ENCODE measurements around the gene INTS14.
"Not testable (repeated sequence)": the region's sequence is repeated elsewhere in the genome, so short reads cannot be mapped to it uniquely, and the experiment has no call there.

Gene INTS14

DNA sequence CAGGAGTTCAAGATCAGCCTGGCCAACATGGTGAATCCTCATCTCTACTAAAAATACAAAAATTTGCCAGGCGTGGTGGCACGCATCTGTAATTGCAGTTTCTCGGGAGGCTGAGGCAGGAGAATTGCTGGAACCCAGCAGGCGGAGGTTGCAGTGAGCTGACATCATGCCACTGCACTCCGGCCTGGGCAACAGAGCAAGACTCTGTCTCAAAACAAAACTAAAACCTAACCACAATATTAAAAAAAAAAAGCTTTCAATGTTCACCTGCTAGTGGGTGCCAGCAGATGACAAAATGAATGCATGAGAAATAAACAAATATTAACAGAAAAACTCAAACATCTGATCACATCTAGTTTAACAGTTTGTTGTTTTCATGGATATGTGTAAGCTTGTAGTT is 19.8 kb upstream of the INTS14 start:
- DNase-seq (ENCODE audit: low read depth), result no peak

DNA sequence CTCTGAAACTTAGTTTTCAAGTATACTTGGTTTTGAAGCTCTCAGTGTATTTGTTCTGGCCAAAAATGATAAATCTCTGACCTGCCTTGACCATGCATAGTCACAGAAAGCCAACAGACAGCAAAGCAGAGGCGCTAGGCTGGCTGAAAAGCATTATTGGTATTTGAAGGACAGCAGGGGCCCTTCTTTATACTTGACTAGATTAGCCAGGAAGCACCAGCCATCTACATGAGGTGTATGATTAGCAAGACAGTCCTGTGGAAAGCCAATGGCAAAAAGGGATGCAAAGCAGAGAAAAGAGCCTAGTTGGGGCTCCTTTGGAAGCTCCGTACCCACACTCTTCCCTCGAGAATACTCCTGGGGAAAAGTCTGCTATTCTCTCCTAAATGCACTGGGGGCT is 18.6 kb upstream of the INTS14 start:
- no peak for DNase-seq (ENCODE audit: low read depth)

DNA sequence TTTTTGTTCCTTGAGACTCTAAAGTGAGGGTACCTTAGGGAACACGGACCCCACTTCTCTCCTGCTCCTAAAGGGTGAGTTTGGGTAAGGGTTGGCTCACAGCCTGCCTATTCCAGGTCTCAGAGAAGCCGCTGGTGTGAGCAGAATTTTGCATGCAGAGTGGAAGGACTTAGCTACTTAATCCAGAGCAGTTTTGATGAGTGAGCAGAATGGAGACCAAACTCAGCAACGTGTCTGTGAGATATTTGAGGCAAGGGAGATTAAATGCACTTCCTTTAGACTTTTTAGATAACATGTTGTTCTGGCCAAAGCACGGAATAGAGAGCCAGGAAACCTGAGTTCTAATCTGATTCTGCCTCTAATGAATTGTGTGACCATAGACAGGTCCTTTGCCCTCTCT is 15.9 kb upstream of the INTS14 start:
- no peak for DNase-seq (ENCODE audit: low read depth)

DNA sequence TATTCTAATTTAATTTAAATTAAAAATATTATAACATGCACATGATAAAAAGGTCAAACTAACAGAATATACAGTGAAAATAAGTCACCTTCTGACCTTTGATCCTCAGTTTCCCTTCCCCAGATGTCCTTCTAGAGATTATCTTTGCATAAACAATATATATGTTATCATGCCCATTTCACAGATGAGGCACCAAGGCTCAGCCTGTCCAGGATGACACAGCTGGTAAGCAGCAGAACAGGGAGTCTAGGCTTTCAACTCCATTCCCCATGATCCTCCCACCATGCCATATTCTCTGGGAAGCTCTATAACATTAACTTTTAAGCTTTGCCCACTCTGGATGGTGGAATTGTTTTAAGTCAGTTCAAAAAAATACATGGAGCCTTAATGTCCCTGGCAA is 12.2 kb upstream of the INTS14 start:
- no peak for DNase-seq (ENCODE audit: low read depth)

DNA sequence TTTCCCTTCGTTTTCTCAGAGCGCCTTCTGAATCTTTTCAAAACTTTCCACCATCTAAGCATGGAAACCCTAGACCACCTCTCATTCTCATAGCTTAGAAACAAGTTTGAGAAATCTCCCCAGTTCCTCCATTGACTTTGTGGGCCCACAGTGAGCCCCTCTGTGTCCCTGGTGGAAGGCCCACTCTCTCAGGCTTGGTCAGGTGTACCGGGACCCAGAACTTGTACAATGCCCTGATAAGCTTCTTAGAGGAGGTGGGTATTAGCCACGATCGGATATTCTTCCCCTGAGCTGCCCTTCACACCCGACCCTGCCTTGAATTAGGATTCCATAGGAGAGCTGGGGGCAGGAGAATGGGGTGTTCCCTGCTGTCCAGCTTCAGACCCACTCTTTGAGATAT is 10.7 kb upstream of the INTS14 start, which contains the start of gene SLC24A1:
TSS of gene SLC24A1 (plus strand) at position 301 of the 400 bp plus-strand sequence. CDS start 2,143 bp downstream, outside the sequence.
- no peak for DNase-seq (ENCODE audit: low read depth)

DNA sequence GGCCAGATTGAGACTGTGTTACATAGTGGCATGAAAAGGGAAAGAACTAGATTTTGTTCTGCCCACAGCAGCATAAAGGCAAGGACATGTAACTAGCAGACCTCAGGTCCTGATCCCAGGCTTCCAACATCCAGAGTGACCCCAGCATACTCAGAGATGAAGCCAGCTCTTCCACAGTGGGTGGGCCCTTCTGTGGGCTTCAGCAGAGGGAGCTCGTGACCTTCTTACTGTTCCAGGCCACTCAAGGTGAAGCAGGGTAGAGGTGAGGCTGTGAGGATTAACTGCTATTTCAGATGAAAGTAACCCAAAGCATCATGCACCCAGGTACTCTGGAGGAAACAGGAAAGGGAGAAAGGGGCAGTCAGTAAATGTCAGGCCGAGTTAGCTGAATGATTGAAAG is 9.9 kb upstream of the INTS14 start:
- DNase-seq (ENCODE audit: low read depth), result no peak

DNA sequence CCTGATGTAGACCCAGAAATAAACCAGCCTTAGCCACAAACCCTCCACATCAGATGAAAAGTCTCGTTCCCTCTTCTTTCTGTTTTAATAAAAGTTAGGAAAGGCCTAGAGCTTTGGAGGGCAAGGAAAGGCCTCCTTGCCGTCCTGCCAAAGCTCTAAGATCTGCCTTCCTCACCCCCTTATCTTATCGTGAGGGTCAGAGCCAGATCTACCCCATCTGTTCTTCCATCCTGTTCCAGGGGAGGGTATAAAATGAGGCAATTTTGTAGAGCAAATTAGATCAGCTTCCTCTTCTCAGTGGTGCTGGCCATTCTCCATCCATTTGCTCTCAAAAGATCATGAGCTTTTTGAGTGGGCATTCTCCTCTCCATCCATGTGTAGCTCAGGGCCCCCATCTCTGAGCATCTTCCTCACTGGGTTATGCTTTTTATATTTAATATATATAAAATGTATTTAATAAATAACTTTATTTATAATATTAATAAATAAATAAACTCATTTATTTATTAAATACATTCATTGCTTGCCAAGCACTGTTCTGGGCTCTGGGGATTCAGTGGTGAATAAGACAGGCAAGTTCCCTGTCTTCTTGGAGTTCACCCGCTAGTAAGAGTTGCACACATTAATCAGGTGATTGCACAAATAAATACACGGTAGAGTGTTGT is 8.8 kb upstream of the INTS14 start:
- DNase-seq (ENCODE audit: low read depth), result no peak

DNA sequence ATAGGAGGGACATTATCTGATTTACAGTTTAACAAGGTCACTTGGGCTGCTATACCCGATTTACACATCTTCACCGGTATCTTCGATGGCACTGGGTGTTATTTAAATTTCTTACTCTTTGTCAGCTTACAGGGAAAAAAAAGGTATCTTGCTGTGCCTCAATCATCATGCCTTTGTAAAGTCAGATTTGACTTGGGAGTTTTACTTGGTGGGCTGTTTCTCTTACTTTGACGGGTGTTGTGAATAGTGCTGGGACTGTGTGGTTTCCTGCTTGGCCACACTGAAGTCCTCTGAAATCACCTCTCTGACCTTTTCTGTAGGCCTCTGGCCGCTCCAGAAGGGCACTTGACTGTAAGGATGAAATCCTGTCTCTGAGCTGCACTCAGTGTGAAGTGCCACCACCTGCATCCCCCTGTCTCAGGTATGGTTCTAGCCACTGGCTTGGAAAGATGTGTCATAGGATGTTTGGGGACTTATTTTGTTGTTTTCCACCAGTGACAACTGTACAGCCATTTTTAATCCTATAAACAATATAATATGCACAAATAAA is 7.7 kb upstream of the INTS14 start:
- no peak for DNase-seq (ENCODE audit: low read depth)

DNA sequence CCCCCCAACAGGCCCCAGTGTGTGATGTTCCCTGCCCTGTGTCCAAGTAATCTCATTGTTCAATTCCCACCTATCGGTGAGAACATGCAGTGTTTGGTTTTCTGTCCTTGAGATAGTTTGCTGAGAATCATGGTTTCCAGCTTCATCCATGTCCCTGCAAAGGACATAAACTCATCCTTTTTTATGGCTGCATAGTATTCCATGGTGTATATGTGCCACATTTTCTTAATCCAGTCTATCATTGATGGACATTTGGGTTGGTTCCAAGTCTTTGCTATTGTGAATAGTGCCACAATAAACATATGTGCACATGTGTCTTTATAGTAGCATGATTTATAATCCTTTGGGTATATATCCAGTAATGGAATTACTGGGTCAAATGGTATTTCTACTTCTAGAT is 5.0 kb upstream of the INTS14 start:
- not testable (repeated sequence) for DNase-seq (ENCODE audit: low read depth)

DNA sequence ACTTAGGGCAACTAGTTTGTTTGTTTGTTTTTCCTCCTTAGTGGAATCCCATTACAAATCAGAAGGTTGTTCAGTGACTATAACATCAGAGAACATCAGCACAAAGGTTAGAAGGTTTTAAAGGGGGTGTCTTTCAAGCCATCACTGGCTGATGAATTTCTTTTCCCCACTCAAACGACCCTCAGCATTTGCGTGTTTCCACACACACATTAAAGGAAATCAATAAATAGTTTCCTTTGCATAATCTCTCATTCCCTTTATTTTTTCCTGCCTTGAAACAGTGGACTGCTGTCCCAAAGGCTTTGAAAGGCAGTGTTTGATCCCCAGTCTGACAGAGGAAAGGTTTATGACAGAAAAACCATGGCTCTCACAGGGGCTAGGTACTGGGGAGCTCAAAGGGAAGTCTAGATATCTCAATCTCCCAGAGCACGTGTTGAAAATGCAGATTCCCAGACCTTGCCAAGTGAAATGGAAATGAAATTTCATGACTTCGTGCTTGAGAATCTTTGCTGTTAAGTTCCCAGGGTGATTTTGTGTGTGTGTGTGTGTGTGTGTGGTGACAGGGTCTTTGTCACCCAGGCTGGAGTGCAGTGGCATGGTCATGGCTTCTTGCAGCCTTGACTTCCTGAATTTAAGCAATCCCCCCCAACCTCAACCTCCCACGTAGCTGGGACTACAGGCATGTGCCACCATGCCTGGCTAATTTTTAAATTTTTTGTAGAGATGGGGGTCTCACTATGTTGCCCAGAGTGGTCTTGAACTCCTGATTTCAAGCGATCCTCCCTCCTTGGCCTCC is 2.2 kb upstream of the INTS14 start:
- no peak for DNase-seq (ENCODE audit: low read depth)

DNA sequence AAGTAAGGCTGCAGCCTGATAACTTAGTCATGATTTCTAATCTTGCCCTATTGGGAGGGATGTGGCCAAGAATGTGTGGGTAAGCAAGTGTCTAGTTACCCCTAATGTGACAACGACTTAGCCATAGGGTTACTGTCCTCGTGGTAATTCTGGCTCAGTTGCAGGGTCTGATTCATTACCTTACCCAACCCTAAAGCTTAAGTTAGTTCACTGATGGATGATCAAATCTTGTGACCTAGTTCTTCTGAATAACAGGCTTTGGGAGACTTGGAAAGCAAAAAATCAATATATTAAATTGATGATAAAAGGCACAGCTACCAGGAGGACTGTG is 1.6 kb upstream of the INTS14 start:
- DNase-seq (ENCODE audit: low read depth), result no peak

DNA sequence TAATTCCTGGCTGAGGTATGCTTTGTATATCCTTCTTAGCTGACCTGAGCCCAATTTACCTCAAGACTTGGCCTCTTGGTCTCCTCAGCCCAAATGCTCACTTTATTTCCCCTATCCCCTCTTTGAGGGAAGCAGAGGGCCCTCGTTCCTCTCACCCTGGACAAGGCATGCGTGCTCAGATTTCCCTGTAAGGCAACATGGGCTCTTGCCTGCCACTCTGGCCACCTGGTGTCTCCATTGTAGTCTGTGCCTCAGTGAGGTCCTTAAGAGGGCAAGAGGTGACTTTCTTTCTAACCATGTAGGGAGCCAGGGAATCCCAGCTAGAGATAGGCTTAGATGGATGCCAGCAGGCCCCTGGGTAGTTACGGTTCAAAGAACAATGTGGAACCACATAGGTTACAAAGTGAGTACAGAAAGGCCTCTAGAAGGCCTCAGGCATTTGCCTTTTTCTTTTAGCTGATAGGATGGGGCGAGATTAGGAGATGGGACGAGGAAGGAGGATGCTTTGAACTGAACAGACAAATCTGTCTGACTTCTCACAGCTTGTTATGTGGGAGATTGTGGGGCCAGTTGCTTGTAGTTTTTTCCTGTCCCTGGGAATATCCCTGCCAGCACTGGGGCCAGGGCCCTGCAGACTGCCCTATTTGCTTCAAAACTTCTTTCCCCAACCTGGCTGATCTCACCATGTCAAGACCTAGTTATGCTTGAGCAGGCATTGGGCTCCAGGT is 1.1 kb upstream of the INTS14 start:
- no peak for DNase-seq (ENCODE audit: low read depth)

DNA sequence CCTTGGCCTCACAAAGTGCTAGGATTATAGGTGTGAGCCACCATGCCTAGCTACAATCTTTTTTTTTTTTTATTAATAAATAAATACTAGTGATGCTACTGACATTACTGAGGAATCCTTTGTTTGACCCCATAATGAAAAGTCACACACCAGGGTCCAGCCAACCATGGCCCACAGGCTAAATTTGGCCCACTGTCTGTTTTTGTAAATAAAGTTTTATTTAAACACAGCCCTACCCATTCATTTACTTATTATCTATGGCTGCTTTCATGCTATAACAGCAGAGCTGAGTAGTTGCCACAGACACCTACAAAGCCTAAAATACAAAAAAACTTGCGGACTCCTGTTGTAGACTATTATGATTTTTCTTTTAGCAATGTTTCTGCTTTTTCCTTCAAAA is 7.4 kb downstream of the INTS14 start:
- DNase-seq (ENCODE audit: low read depth), result no peak

DNA sequence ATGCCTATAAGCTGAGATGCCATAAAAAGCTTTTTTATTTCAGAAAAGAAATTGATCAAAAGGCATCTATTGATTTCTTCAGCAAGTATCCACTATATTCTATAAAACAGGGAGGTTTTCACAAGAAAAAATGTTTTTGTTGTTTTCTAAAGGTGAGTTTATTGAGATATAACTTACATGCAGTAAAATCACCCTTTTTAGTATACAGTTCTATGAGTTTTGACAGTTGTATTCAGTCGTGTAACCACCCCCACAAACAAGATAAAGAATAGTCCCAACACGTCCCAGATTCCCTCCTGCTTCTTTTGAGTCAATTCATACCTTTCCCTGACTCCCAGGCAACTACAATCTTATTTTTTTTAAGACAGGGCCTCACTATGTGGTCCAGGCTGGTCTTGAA is 7.8 kb downstream of the INTS14 start:
- no peak for DNase-seq (ENCODE audit: low read depth)

DNA sequence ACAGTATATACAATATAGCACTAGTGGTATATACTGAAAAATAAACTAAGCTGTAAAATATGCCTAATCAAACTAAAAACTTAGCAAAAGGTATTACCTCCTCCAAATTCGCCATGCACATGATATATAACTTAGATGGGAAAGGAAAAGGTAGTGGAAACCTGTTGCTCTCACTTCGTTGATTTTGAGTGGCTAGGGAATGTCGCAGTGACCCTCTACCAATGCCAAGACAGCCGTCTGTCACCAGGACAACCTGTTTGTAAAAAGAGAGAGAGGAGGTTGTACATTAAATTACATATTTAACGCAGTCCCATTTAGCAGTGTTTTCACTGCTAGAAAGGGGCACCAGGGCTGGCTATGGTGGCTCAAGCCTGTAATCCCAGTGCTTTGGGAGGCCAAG is 11.3 kb downstream of the INTS14 start:
- DNase-seq (ENCODE audit: low read depth), result no peak

DNA sequence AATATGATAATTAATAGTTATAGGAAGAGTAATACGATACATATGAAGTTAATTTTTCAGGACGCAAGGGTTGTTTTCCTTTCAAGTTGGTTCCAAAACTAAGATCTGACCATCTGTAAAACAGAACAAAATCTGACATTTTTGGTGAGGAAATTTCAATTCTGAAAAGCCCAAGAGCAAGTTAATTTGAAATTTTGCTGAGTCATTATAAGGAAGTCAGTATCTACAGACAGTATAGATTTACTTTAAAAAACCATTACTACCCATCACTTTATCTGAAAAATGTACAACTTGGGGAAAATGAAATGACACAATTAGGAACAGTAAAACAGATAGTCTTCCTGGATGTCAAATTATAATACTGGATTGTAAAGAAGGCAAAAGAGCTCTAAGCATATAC is 12.5 kb downstream of the INTS14 start:
- no peak for DNase-seq (ENCODE audit: low read depth)

DNA sequence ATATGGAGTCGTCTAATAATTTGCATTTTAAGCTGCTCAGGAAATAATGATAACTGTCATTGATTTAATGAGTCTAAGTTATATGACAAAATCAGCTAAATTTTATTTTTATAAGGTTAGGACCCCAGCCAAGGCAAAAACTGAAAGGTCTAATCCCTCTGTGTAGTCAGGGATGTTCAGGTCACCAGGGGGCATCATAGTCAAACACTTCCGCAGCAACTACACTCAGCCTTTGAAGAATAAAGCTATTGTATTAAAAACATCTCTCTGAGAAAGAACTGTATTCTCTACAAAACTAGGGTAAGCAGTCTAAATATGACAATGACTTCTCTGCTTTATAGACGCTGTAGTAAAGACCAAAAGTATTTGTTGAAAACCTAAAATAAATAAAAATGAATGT is 15.0 kb downstream of the INTS14 start:
- no peak for DNase-seq (ENCODE audit: low read depth)

DNA sequence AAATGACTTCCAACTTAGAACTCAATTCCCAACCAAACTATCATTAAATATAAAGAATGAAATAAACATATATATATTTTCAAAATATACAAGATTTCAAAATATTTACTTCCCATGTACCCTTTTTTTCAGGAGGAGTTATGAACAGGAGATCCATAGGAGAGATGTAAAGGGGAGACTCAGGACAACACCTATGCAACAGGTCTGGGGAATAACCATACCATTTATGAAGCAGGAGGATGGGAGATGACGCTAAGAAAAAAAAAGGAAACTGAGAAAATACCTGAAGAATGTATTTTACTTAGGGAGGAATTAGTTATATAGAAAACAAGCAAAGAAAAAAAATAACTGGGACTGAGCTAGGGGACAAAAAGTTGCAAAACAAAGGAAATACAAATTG is 23.8 kb downstream of the INTS14 start:
- DNase-seq (ENCODE audit: low read depth), result no peak

DNA sequence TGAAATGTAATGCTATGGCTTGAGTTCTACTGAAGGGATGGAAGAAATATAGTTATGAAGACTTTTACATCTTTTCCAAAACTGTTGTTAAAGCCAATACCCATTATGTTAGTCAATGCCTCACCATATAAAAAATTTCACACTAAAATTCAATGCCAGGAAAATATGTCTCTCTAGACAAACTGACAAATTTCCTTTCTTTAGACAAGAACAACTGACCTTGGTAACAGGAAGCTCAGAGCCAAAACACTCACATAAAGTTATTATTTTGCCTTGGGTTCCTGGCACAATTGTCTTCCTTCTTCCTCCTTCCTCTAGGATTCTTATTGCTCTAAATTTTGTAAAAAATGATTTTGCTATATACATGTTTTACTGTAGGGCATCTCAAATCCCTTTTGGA is 26.7 kb downstream of the INTS14 start:
- DNase-seq (ENCODE audit: low read depth), result no peak

DNA sequence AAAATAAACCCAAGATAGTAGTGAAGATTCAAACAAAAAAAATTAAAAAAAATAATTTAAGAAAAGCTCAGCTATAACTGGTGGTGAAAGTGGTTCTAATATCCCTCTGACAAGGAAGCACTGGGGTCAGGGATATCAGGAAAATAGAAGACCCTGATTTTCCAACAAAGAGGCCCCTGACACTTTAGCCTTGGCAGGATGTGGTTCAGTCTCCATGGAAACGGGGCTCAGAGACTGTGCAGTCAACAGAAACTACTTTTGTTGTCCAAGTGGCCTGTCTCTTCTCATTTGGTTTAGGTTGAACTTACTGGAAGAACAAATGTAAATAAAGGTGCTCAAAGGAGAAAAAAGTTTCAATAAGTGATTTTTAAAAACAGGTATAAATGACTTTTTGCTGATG is 27.2 kb downstream of the INTS14 start:
- DNase-seq (ENCODE audit: low read depth), result peak; percentile 9

DNA sequence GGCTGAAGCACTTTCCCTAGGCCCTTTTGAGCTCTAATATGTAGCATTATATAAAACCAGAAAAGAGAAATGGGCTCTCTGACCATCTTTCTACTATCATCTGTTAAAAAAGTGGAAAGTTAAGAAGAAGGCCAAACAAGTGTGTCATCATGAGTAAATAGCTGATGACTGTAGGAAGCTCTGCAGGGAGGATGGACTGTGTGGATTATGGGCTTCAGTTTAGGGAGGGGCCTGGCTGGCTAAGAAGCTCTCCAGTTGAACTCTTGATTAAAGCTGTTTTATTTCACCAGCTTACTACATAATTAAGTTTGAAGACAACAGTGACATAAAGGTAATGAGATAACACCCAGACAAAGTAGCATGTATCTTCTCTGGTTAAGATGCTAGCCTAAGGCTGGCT is 30.6 kb downstream of the INTS14 start:
- DNase-seq (ENCODE audit: low read depth), result no peak

DNA sequence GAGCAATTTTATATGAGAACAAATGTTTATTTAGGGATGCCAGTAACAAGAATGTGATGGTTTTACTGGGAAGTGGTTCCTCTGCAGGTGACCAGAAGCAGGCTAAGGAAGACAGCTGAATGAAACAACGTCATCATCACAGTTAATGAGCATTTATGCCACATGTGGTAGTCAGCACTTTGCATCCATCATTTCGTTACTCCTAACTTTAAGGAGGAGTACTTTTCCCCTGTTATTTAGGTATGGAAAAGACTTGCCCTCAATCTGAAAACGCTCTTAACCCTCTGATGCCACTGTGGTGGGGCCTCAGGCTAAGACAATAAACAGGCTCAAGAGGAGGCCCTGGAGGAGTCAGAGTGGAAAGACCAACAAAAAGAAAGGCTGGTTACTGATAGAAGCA is 31.2 kb downstream of the INTS14 start:
- no peak for DNase-seq (ENCODE audit: low read depth)

All from activated T-cell treated with anti-CD3 and anti-CD28 coated beads for 24 hours (primary cell).